Liver (tissue), 9 donors: ENCODE data around the gene ORAI3. TPM values are rescaled to one million over a fixed set of nuclear protein-coding genes. Genes with fewer than 3 reads are reported as not detected.

Experiments
- DNase-seq: peaks from one replicate; pipeline ENCODE4 v3.0.0-alpha.2; 2017; ENCODE audit warnings: low spot score
- H3K27ac ChIP-seq, 2 donors: one replicate each; pipeline ENCODE4 v1.7.0; 2013; ENCODE audit warnings: inconsistent platforms in 2 of 2, low read length in 2 of 2, control low read depth in 1 of 2, low read depth in 1 of 2, mild to moderate bottlenecking in 1 of 2
- H3K27me3 ChIP-seq, 4 donors: one replicate each; pipeline versions ENCODE4 v1.6.1 to v1.7.0; 2013; ENCODE audit warnings: low read length in 3 of 4, inconsistent platforms in 1 of 4, mild to moderate bottlenecking in 1 of 4, moderate library complexity in 1 of 4; ENCODE audit not compliant: control insufficient read depth in 4 of 4, insufficient read depth in 4 of 4
- H3K36me3 ChIP-seq, 4 donors: one replicate each; pipeline versions ENCODE4 v1.6.1 to v1.7.0; 2013; ENCODE audit warnings: low read length in 3 of 4, mild to moderate bottlenecking in 3 of 4, low read depth in 1 of 4, moderate library complexity in 1 of 4; ENCODE audit not compliant: control insufficient read depth in 4 of 4, insufficient read depth in 3 of 4
- H3K4me1 ChIP-seq, 4 donors: one replicate each; pipeline versions ENCODE4 v1.6.1 to v1.7.0; 2013; ENCODE audit warnings: low read length in 3 of 4, mild to moderate bottlenecking in 3 of 4, moderate library complexity in 1 of 4; ENCODE audit not compliant: control insufficient read depth in 4 of 4, insufficient read depth in 4 of 4
- H3K4me3 ChIP-seq, 3 donors: one replicate each; pipeline versions ENCODE4 v1.6.1 to v1.7.0; 2013; ENCODE audit warnings: low read length in 3 of 3, control low read depth in 1 of 3, low read depth in 1 of 3, mild to moderate bottlenecking in 1 of 3
- H3K9ac ChIP-seq, 2 donors: one replicate each; pipeline ENCODE4 v1.7.0; 2013; ENCODE audit warnings: low read length in 2 of 2, mild to moderate bottlenecking in 2 of 2, moderate library complexity in 2 of 2, control low read depth in 1 of 2, low read depth in 1 of 2
- H3K9me3 ChIP-seq, 4 donors: one replicate each; pipeline versions ENCODE4 v1.6.1 to v1.7.0; 2013; ENCODE audit warnings: low read length in 3 of 4; ENCODE audit not compliant: control insufficient read depth in 4 of 4
- ATF3 ChIP-seq: IDR thresholded peaks from 2 replicates; pipeline ENCODE4 v1.6.1; 2016; ENCODE audit warnings: antibody characterized with exemption
- CTCF ChIP-seq: fragments of 150-350 bp; IDR thresholded peaks from 2 replicates; pipeline ENCODE4 v1.5.1; 2017; ENCODE audit warnings: improper control_type of control experiment, low read depth, low read length; ENCODE audit not compliant: missing input control
- EGR1 ChIP-seq, 2 donors: IDR thresholded peaks; 2 replicates each; pipeline ENCODE4 v1.6.1; 2016 to 2018; ENCODE audit warnings: antibody characterized with exemption in 2 of 2, low read depth in 2 of 2
- FOXA1 ChIP-seq: IDR thresholded peaks from 2 replicates; pipeline ENCODE4 v1.6.1; 2016; ENCODE audit warnings: antibody characterized with exemption
- FOXA2 ChIP-seq: IDR thresholded peaks from 2 replicates; pipeline ENCODE4 v1.6.1; 2016; ENCODE audit warnings: antibody characterized with exemption
- GABPA ChIP-seq, 2 donors: IDR thresholded peaks in 1 of 2; conservative IDR thresholded peaks in 1 of 2; 2 replicates each; pipeline ENCODE4 v1.6.1; 2016; ENCODE audit warnings: antibody characterized with exemption in 2 of 2, mild to moderate bottlenecking in 1 of 2, moderate library complexity in 1 of 2
- HNF4A ChIP-seq, 2 donors: conservative IDR thresholded peaks; 2 replicates each; pipeline ENCODE4 v1.6.1; 2016; ENCODE audit warnings: antibody characterized with exemption in 2 of 2, mild to moderate bottlenecking in 2 of 2
- HNF4G ChIP-seq: IDR thresholded peaks from 2 replicates; pipeline ENCODE4 v1.6.1; 2016; ENCODE audit warnings: antibody characterized with exemption
- JUND ChIP-seq, 2 donors: IDR thresholded peaks; 2 replicates each; pipeline ENCODE4 v1.6.1; 2016; ENCODE audit warnings: antibody characterized with exemption in 2 of 2
- MAX ChIP-seq: IDR thresholded peaks from 2 replicates; pipeline ENCODE4 v1.6.1; 2016; ENCODE audit warnings: antibody characterized with exemption
- NR2F2 ChIP-seq: IDR thresholded peaks from 2 replicates; pipeline ENCODE4 v1.6.1; 2016; ENCODE audit warnings: antibody characterized with exemption
- REST ChIP-seq: IDR thresholded peaks from 2 replicates; pipeline ENCODE4 v1.6.1; 2016; ENCODE audit warnings: antibody characterized with exemption, mild to moderate bottlenecking
- RXRA ChIP-seq, 2 donors: IDR thresholded peaks; 2 replicates each; pipeline ENCODE4 v1.6.1; 2017 to 2018; ENCODE audit warnings: antibody characterized with exemption in 2 of 2, mild to moderate bottlenecking in 1 of 2
- SP1 ChIP-seq: IDR thresholded peaks from 2 replicates; pipeline ENCODE4 v1.6.1; 2018; ENCODE audit warnings: antibody characterized with exemption, mild to moderate bottlenecking
- TAF1 ChIP-seq: conservative IDR thresholded peaks from 2 replicates; pipeline ENCODE4 v1.6.1; 2016; ENCODE audit warnings: antibody characterized with exemption, mild to moderate bottlenecking
- YY1 ChIP-seq: IDR thresholded peaks from 2 replicates; pipeline ENCODE4 v1.6.1; 2016; ENCODE audit warnings: antibody characterized with exemption, mild to moderate bottlenecking
- ZBTB33 ChIP-seq: IDR thresholded peaks from 2 replicates; pipeline ENCODE4 v1.6.1; 2016; ENCODE audit warnings: antibody characterized with exemption
- WGBS: extraction: QIAGEN DNeasy Blood & Tissue Kit; methylation state at CpG from one replicate; pipeline ENCODE4 v1.1.7; 2013; 5-methylcytosine and 5-hydroxymethylcytosine counted together
- polyA plus RNA-seq, 2 donors: library from polyadenylated mRNA; stranded (reverse) in 1 of 2; unstranded in 1 of 2; fragments of 200-250 nt in 1 of 2; fragments of >200 nt in 1 of 2; fragmentation: Nextera tagmentation in 1 of 2; extraction: Ambion mirVana in 1 of 2; gene quantifications; one replicate each; pipeline versions ENCODE4 v1.2.1 to v1.2.3, GENCODE V29; 2013 to 2015
- total RNA-seq, 2 donors: library from RNA; depleted of rRNA; stranded (reverse); fragments of >200 nt; gene quantifications; one replicate each; pipeline ENCODE4 v1.2.3, GENCODE V29; 2014
- donor health status: healthy.
- donor health status: healthy.
- donor health status: healthy.
- donor health status: healthy.
- donor health status: healthy.

The ORAI3 gene
- total and polyA plus RNA-seq, 4 donors, result 26.6 to 39.1 (median 31.4) TPM

GRCh38 chr16:30992931-30993816, 44.3 kb downstream of the ORAI3 start:
- TF ChIP-seq GABPA (IDR thresholded peaks at IDR 0.05 in 1 of 2, conservative IDR thresholded peaks at IDR 0.05 in 1 of 2), result no peak
- TF ChIP-seq ATF3, result no peak
- TF ChIP-seq REST, result no peak
- TF ChIP-seq FOXA1, result no peak
- no peak for TF ChIP-seq SP1
- TF ChIP-seq HNF4G, result no peak
- no peak for TF ChIP-seq NR2F2
- TF ChIP-seq JUND (IDR thresholded peaks at IDR 0.05), result no peak
- no peak for TF ChIP-seq RXRA (IDR thresholded peaks at IDR 0.05)
- no peak for TF ChIP-seq EGR1 (IDR thresholded peaks at IDR 0.05; ENCODE audit: low read depth in 2 of 2)
- DNase-seq, result no peak
- Histone ChIP-seq H3K9ac (no peak overlapping the region), H3K27me3 (no peaks in the 10 kb centered on the region), H3K4me1 (peaks cover 0 to 12% (median 9%) of the 10 kb centered on the region in 4 donors), H3K27ac (no peak overlapping the region), H3K36me3 (peaks cover 0 to 2% (median 0%) of the 10 kb centered on the region in 4 donors), H3K4me3 (no peak overlapping the region), H3K9me3 (no peaks in the 10 kb centered on the region)
- 87% methylated on average over 29 of the region's 29 CpGs for WGBS

GRCh38 chr16:30995927-30996323, 47.1 kb downstream of the ORAI3 start:
- peak overlapping the region; percentile 95 to 96 for H3K27ac ChIP-seq
- no peak for TF ChIP-seq ZBTB33
- TF ChIP-seq FOXA1, result no peak
- no peak for TF ChIP-seq NR2F2
- no peak for TF ChIP-seq CTCF
- TF ChIP-seq ATF3, result no peak
- no peak for TF ChIP-seq MAX
- no peak for TF ChIP-seq FOXA2
- no peak for TF ChIP-seq TAF1
- no peak for TF ChIP-seq EGR1 (IDR thresholded peaks at IDR 0.05; ENCODE audit: low read depth in 2 of 2)
- TF ChIP-seq RXRA (IDR thresholded peaks at IDR 0.05), result no peak
- TF ChIP-seq SP1, result no peak
- no peak for TF ChIP-seq GABPA (IDR thresholded peaks at IDR 0.05 in 1 of 2, conservative IDR thresholded peaks at IDR 0.05 in 1 of 2)
- TF ChIP-seq HNF4G, result no peak
- TF ChIP-seq JUND (IDR thresholded peaks at IDR 0.05), result no peak
- TF ChIP-seq REST, result no peak
- TF ChIP-seq HNF4A (conservative IDR thresholded peaks at IDR 0.05), result no peak
- no peak for TF ChIP-seq YY1
- H3K9ac ChIP-seq, result peak overlapping the region; percentile 42 to 78
- no peaks in the 10 kb centered on the region for H3K27me3 ChIP-seq
- H3K36me3 ChIP-seq, result no peaks in the 10 kb centered on the region
- WGBS, result 66% methylated on average over 11 of the region's 11 CpGs
- peaks cover 3 to 28% (median 25%) of the 10 kb centered on the region in 4 donors for H3K4me1 ChIP-seq
- H3K4me3 ChIP-seq, result peak overlapping the region in 2 of 3 donors; percentile 66 to 71
- no peaks in the 10 kb centered on the region for H3K9me3 ChIP-seq
- no peak for DNase-seq
